ENCODE data around the gene CAPN3. TPM values are rescaled to one million over a fixed set of nuclear protein-coding genes. Genes with fewer than 3 reads are reported as not detected.
A peak's percentile ranks its signal among the peaks of the same experiment; 100 is the strongest.

CAPN3 gene
- total RNA-seq, 1 donor from 2014 or later, result 12.3 TPM

GRCh38 chr15:42395838-42396237 lies 36.5 kb downstream of the CAPN3 start:
- Mint-ChIP-seq H3K27me3 (no peaks in the 10 kb centered on the region), H3K4me1 (ENCODE audit: unreplicated experiment) (peaks cover 5% of the 10 kb centered on the region), H3K4me3 (no peak overlapping the region), H3K36me3 (no peaks in the 10 kb centered on the region), H3K9me3 (no peaks in the 10 kb centered on the region), H3K27ac (no peak overlapping the region)
- TF ChIP-seq CTCF (conservative IDR thresholded peaks at IDR 0.05), result no peak
- no peak for DNase-seq (ENCODE audit: extremely low spot score, unreplicated experiment)

- DNase-seq (ENCODE audit: extremely low spot score, unreplicated experiment), result no peak
- no peak overlapping the region for H3K4me3 Mint-ChIP-seq
- no peaks in the 10 kb centered on the region for H3K9me3 Mint-ChIP-seq
- H3K36me3 Mint-ChIP-seq, result no peaks in the 10 kb centered on the region
- H3K27ac Mint-ChIP-seq, result no peak overlapping the region
- H3K27me3 Mint-ChIP-seq, result no peaks in the 10 kb centered on the region
- TF ChIP-seq CTCF (conservative IDR thresholded peaks at IDR 0.05), result no peak
- no peaks in the 10 kb centered on the region for H3K4me1 Mint-ChIP-seq (ENCODE audit: unreplicated experiment)
These were observed 42.5 kb downstream of the CAPN3 start for GRCh38 chr15:42401544-42402454.

- Mint-ChIP-seq H3K9me3 (no peaks in the 10 kb centered on the region), H3K4me1 (ENCODE audit: unreplicated experiment) (no peaks in the 10 kb centered on the region), H3K36me3 (no peaks in the 10 kb centered on the region), H3K27ac (no peak overlapping the region), H3K27me3 (no peaks in the 10 kb centered on the region), H3K4me3 (no peak overlapping the region)
- DNase-seq (ENCODE audit: extremely low spot score, unreplicated experiment), result no peak
- no peak for TF ChIP-seq CTCF (conservative IDR thresholded peaks at IDR 0.05)
These were observed 43.3 kb downstream of the CAPN3 start for GRCh38 chr15:42402455-42403205.

GRCh38 chr15:42403389-42403788 lies 44.1 kb downstream of the CAPN3 start:
- TF ChIP-seq CTCF (conservative IDR thresholded peaks at IDR 0.05), result no peak
- H3K4me1 Mint-ChIP-seq (ENCODE audit: unreplicated experiment), result no peaks in the 10 kb centered on the region
- no peak overlapping the region for H3K4me3 Mint-ChIP-seq
- H3K9me3 Mint-ChIP-seq, result no peaks in the 10 kb centered on the region
- H3K27ac Mint-ChIP-seq, result no peak overlapping the region
- peaks cover 4% of the 10 kb centered on the region for H3K36me3 Mint-ChIP-seq
- no peak for DNase-seq (ENCODE audit: extremely low spot score, unreplicated experiment)
- no peaks in the 10 kb centered on the region for H3K27me3 Mint-ChIP-seq

GRCh38 chr15:42404461-42405235 lies 45.3 kb downstream of the CAPN3 start:
- Mint-ChIP-seq H3K4me1 (ENCODE audit: unreplicated experiment) (no peaks in the 10 kb centered on the region), H3K4me3 (no peak overlapping the region), H3K27me3 (no peaks in the 10 kb centered on the region), H3K36me3 (peaks cover 4% of the 10 kb centered on the region), H3K27ac (peak overlapping the region; percentile 40), H3K9me3 (no peaks in the 10 kb centered on the region)
- no peak for DNase-seq (ENCODE audit: extremely low spot score, unreplicated experiment)
- no peak for TF ChIP-seq CTCF (conservative IDR thresholded peaks at IDR 0.05)
